CD4-positive, alpha-beta T cell treated with Interleukin-6 at 100 ng/mL for 8 hours (primary cell): ENCODE measurements around the gene KCNT1.
A peak's percentile ranks its signal among the peaks of the same experiment; 100 is the strongest.
"Not testable (repeated sequence)": the region's sequence is repeated elsewhere in the genome, so short reads cannot be mapped to it uniquely, and the experiment has no call there.

Experiments
- DNase-seq: peaks from one replicate; pipeline ENCODE4 v3.0.0-alpha.2; 2020; ENCODE audit warnings: mixed read lengths, low spot score

Gene KCNT1

GRCh38 chr9:135701959-135702721 lies at the start of gene KCNT1:
Gene KCNT1 (plus strand): TSS chr9:135702185. CDS start chr9:135702259, 74 bp downstream.
- DNase-seq, result peak; percentile 23

GRCh38 chr9:135655317-135655716 lies 46.7 kb upstream of the KCNT1 start:
- DNase-seq, result no peak

DNA sequence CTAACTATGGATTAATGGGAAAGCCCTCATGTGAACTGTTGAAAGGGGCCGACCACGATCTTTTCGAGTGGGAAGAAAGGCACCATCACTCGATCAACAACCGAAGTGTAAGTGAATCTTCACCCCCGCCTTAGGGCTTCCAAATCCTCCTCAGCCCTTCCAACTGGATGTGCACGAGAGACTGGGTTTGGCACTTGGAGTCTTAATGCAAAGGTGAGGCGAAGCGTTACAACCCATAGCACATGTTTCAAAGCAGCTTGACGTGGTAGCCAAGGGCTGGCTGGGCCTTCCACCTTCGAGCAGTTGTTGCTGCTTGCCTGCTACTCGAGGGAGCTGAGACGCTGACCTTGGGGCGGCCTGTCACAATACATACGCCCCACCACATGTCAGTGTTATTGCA lies 44.6 kb upstream of the KCNT1 start:
- no peak for DNase-seq

DNA sequence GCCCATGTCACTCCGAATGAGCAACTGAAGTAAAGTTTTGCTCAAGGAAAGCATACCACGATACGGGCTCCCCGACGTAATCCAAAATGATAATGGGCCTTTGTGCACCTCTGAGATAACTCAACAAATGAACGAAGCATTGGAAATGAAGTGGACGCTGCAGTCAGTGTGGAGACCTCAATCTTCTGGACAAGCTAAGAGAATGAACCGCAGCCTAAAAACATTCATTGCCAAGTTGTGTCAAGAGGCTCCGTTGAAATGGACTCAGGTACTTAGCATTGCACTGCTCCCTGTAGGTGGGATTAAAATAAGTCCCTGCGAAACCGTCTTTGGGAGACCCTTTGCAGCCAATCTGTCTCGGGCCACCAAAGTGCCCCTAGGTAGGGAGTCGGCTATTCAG lies 42.7 kb upstream of the KCNT1 start:
- DNase-seq, result no peak

GRCh38 chr9:135660407-135660806 lies 41.6 kb upstream of the KCNT1 start:
- DNase-seq, result no peak

DNA sequence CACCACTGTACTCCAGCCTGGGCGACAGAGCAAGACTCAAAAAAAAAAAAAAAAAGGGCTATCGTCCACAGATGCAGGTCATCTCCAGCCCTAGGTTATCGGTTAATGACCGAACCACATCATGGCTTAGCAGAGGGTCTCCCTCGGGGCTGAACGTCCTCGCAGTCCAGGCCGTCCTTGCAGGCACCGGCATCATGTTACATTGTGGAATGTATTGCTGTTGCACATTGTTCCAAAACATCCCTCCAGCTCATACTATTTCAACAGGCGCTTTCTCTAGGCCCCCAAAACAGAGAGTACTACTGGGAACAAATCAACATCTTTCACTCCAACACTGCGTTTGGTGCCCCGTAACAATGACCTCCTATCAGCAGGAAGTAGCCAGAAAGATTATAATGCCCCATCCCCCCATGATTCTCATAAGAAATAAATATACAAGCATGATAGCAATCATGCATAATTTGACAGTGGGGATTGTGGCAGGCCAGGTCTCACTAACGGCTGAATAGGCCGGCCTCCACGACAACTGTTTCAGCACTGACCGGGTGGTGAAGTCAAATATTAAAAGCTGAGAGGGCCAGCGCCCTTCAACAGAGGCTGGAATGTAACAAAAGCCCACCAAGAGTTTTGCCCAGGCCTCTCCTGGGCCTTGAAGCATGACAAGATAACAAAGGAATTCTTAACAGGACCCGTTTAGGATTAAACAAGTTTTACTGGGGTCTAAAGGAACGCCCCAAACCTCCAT lies 40.0 kb upstream of the KCNT1 start:
- no peak for DNase-seq

- DNase-seq, result no peak
Measured at GRCh38 chr9:135662758-135663450, 39.1 kb upstream of the KCNT1 start, which contains the start of gene LCN9. Gene LCN9 (plus strand): TSS chr9:135663309. CDS start chr9:135663322, 13 bp downstream.

DNA sequence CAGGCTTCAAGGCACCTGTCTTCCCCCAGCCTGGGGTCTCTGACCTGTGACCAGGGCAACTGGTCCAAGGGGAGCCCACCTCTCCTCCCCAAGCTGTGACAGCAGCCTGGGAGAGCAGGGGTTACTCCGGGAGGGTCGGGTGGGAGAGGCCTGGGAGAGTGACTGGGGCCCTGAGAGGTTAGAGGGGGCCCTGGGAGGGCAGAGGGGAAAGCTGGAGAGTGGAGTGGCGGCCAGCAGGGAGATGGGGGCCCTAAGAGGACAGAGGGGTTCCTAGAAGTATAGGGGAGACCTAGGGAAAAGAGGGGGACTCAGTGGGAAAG lies 38.6 kb upstream of the KCNT1 start:
- DNase-seq, result no peak

- DNase-seq, result no peak
Measured at GRCh38 chr9:135663857-135664256, 38.1 kb upstream of the KCNT1 start.

DNA sequence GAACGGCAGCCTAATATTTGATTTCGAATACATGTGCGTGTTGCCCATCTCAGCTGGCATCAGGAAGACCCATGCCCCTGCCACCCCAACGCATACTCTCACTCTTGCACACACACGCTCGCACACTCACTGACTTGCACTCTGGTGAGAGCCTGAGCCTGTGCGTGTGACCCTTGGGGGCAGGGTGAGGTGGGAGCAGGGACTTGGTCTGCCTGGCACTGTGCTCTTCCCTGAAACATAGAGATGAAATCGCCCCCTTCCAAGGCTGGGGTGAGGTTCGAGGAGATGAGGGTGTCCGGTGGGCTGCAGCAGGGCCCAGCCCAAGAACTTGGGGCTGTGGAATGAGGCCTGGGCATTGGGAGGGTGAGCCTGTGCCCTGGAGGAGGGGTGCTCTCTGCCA lies 37.7 kb upstream of the KCNT1 start:
- DNase-seq, result no peak

DNA sequence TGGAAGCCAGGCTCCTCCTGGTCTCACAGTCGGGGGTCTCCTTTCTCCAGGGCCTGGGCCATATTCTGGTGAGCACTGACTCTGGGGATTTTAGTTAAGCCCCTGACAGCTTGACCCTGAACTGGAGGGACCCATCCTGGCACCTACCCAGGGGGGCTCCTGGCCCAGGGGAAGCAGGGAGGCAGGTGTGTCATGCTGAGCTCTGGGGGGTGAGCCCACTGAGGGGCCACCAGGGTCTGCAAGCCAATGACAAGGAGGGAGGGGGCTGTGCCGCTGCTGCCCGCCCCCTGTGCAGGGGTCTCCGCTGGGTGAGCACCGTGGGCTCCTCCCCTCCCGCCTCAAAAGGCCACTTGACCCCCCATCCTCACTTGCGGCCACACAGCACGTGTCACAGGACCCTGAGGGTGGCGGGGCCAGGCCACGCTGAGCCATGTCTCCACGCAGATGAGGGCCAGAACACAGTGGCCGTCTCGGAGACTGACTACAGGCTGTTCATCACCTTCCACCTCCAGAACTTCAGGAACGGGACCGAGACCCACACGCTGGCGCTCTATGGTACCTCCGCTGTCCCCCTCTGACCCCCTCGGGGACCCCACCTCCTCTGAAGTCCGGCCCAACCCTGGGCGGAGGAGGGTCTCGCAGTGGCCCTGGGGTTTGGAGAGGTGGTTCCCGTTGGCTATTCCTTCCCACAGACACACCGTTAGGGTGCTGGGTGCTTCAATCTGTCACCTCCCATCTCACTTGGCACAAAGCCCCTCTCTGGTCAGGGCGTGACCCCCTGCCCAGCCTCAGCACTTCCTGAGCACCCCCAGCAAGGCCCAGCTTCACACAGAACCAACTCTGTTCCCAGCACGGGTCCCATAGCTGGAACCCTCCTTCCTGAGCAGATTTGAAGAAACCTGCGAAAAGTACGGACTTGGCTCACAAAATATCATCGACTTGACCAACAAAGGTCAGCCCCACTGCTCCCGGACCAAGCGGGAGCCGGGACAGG lies 36.9 kb upstream of the KCNT1 start:
- DNase-seq, result no peak

GRCh38 chr9:135665795-135666189 lies 36.2 kb upstream of the KCNT1 start:
- no peak for DNase-seq

DNA sequence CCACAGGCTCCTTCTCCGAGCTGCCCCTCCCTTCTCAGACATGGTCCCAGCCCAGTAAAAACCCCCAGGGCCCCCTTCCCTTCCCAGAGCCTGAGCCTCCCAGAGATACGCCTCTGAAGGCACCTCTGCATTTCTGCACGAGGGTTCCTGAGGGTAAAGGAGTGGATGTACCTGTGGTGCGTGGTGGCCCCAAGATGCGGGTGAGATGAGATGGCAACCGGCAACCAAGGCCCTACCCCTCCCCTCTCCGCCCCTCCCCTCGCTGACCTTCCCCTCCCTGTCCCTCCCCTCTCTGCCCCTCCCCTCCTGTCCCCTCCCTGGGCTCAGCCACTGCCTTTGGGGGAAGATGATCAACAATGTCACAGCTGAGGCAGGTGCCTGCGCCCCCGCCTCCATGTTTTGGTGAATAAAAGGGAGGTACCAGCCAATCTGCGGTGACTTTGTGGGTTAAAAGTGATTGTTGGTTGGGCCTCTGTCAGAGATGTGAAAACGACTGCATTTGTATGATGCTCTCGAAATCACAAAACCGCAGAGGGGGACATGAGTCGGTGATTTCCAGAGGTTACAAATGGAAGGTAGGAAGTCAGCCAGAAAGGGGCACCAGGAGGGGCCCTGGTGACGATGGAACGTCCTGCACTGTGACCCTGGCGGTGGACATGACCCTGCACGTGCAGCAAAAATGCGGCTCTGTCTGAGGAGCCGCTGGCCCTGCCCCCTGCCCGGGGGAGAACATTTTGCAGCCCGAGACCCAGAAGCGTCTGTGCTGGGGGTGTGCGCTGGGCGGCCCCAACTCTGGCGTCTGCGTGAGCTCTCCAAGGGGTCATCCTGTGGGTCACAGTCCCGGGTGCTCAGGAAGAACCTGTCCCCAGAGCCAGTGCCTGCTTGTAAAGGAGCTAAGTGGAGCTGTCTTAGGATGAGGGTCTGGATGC lies 35.2 kb upstream of the KCNT1 start:
- no peak for DNase-seq

DNA sequence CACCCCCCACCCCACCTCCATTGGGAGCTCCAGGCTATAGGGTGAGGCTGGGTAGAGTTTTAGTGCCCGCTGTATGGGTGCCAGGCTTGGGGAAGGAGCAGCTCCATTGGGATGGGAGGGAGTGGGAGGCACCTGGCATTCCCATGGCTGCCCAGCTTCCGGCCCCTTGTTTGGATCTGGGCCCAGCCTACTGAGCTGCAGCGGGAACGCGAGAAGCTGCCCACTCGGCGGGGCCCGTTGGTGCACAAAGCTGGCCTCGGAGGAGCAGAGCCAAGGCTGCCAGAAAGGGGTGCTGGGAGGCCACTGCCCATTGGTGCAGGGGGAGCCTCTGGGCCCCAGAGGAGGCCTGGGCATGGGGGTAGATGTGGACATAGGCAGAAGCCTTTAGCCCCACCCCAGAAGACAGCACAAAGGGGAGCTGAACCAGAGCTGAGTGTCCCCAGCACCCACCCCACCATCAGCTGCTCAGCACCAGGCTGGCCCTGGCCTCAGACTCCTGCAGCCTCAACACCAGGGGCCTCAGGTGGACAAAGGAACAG lies 34.5 kb upstream of the KCNT1 start:
- no peak for DNase-seq

- DNase-seq, result not testable (repeated sequence)
Measured at GRCh38 chr9:135669018-135669417, 33.0 kb upstream of the KCNT1 start.

DNA sequence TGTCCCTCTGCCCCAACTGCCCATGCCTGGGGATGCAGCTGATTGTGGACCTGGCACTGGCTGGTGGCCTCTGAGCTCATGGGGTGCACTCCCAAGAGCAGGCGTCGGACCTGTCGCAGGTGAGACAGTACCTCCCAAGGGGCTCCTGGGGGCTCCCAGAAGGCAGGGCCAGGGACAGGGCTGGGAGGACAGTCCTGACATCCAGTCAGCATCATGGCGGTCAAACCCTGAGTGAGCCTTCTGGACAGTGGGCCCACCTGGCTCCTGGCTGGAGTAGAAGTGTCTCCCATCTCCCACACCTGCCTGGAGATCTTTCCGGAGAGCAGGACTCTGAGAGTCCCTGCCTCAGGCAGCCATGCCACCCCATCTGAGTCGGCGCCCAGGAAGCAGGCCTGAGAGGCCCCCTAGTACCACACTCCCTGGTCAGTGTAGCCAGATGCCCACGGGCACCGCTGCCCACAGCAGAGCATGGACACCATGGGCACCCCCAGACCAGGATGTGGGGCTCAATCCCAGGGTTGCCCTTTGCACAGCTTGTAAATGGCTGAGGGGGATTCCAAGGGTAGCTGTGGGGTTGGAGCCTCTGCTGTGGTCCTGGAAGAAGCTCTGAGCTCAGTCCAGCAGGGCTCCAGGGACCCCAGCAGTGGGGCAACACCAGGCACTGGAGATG lies 32.2 kb upstream of the KCNT1 start:
- no peak for DNase-seq

DNA sequence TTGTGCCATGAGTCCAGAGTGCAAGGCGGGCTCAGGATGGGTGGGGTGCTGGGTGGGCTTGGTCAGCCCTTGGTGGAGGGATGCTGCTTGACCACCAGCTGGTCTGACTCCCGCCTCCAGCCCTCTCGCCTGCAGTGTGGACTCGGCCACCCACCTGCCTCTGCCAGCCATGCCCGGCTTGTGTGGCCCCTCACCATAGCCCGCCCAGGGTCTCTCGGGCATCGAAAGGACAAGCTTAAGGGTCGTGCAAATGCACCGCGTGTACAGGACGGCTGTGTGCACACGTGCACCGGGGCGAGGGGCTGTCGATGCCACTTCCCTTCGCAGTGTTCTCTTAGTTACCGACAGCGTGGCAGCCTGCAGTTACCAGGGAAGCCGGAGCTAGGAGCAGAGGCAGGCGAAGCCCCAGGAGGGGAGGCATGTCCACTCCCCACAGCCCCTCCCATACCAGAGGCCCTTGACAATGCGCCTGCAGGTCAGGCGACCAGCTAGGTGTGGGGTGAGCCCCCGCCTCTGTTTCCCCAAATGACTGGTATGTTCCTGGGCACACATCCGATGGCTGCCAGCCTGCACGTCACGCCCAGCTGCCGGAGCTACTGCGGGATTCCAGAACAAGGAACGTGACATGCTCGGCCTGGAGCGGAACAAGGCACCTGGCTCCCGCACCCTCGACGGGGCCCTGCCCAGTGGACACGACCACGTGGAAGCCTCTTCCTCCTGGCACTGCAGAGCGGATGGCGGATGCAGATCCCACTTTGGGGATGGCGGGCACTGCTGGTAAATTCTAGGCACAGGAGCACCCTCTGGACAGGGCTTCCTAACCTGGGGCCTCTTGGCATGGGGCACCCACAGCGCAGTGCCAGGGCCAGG lies 31.0 kb upstream of the KCNT1 start:
- no peak for DNase-seq

- no peak for DNase-seq
Measured at GRCh38 chr9:135671591-135672041, 30.4 kb upstream of the KCNT1 start.

GRCh38 chr9:135672786-135673185 lies 29.2 kb upstream of the KCNT1 start:
- DNase-seq, result not testable (repeated sequence)
